OCI-LY7 (cell line): ENCODE data around the gene ABCA13. TPM values are rescaled to one million over a fixed set of nuclear protein-coding genes. Genes with fewer than 3 reads are reported as not detected.

Experiments
- BruUV-seq: library from RNA; stranded (reverse); fragments of 400-500 nt; replicated peaks from 2 replicates; lab custom pipeline; 2021; lab: Mats Ljungman, UMichigan
- CTCF ChIA-PET: fragments of 300-600 bp; sonication (Branson Sonifier 250); formaldehyde crosslinking; loops from one replicate; lab custom pipeline; 2022; ENCODE audit warnings: antibody characterized with exemption; ENCODE audit not compliant: unreplicated experiment; lab: Charles Lee
- POLR2A ChIA-PET: fragments of 300-600 bp; sonication (Branson Sonifier 250); formaldehyde crosslinking; loops from one replicate; lab custom pipeline; 2022; ENCODE audit warnings: antibody characterized with exemption; lab: Charles Lee
- DNase-seq: peaks from one replicate; pipeline ENCODE4 v3.0.0-alpha.2; 2015; ENCODE audit warnings: low spot score
- H2AFZ ChIP-seq: fragments of 200-600 bp; sonication (generic), shearing (Covaris generic); 2 replicates; pipeline ENCODE4 v1.6.1; 2014; ENCODE audit warnings: mild to moderate bottlenecking, antibody characterized with exemption, low read length, moderate library complexity
- H3K27ac ChIP-seq: fragments of 200-600 bp; sonication (generic); 2 replicates; pipeline ENCODE4 v1.5.1; 2014; ENCODE audit warnings: mixed run types, low read depth, mild to moderate bottlenecking, moderate library complexity, low read length, inconsistent platforms; ENCODE audit not compliant: poor library complexity, severe bottlenecking
- H3K36me3 ChIP-seq: fragments of 200-600 bp; sonication (generic); 2 replicates; pipeline ENCODE4 v1.6.1; 2014; ENCODE audit warnings: mild to moderate bottlenecking, antibody characterized with exemption, low read length, moderate library complexity, mixed read lengths; ENCODE audit not compliant: insufficient read depth
- H3K4me1 ChIP-seq: fragments of 200-600 bp; sonication (generic); 2 replicates; pipeline ENCODE4 v1.5.1; 2014; ENCODE audit warnings: mild to moderate bottlenecking, low read length; ENCODE audit not compliant: insufficient read depth, poor library complexity, severe bottlenecking
- H3K4me2 ChIP-seq: fragments of 200-600 bp; sonication (generic); 2 replicates; pipeline ENCODE4 v1.6.1; 2014; ENCODE audit warnings: mild to moderate bottlenecking, low read length
- H3K4me3 ChIP-seq: fragments of 200-600 bp; sonication (generic); 2 replicates; pipeline ENCODE4 v1.5.1; 2014; ENCODE audit warnings: mild to moderate bottlenecking, low read depth, low read length; ENCODE audit not compliant: poor library complexity, severe bottlenecking
- H3K79me2 ChIP-seq: fragments of 200-600 bp; sonication (generic); 2 replicates; pipeline ENCODE4 v1.6.1; 2016; ENCODE audit warnings: low read depth, mild to moderate bottlenecking, low read length, moderate library complexity, mixed read lengths; ENCODE audit not compliant: insufficient read depth
- H3K9me2 ChIP-seq: fragments of 200-600 bp; sonication (generic); 2 replicates; pipeline ENCODE4 v1.6.1; 2016; ENCODE audit warnings: mild to moderate bottlenecking, low read length, mixed read lengths; ENCODE audit not compliant: insufficient read depth
- H3K9me3 ChIP-seq: fragments of 200-600 bp; sonication (generic); 2 replicates; pipeline ENCODE4 v1.6.1; 2014; ENCODE audit warnings: mild to moderate bottlenecking, mixed run types, low read length, mixed read lengths
- H4K20me1 ChIP-seq: fragments of 200-600 bp; sonication (generic); 2 replicates; pipeline ENCODE4 v1.6.1; 2014; ENCODE audit warnings: mild to moderate bottlenecking, antibody characterized with exemption, low read length, moderate library complexity, mixed read lengths; ENCODE audit not compliant: insufficient read depth
- CTCF ChIP-seq: fragments of 200-600 bp; sonication (generic); conservative IDR thresholded peaks from 2 replicates; pipeline ENCODE4 v1.5.1; 2014; ENCODE audit warnings: mild to moderate bottlenecking, antibody characterized with exemption, low read length, moderate library complexity, mixed read lengths
- EZH2phosphoT487 ChIP-seq: fragments of 200-600 bp; sonication (generic); IDR thresholded peaks from 2 replicates; pipeline ENCODE4 v1.6.1; 2018; ENCODE audit warnings: low read depth, borderline replicate concordance, mild to moderate bottlenecking, mixed run types, antibody characterized with exemption, low read length, moderate library complexity, mixed read lengths
- intact Hi-C: fragments of 100-400 bp; cut with micrococcal nuclease; formaldehyde crosslinking; loops from one replicate; pipeline ENCODE4 v1.10.0; 2022; ENCODE audit not compliant: unreplicated experiment
- total RNA-seq, 2 experiments: library from RNA; depleted of rRNA in 1 of 2; stranded (reverse); fragments of >200 nt in 1 of 2; shearing (Covaris generic) in 1 of 2; gene quantifications; 2 replicates each; pipeline ENCODE4 v1.2.3, GENCODE V29; 2014 to 2022

ABCA13 gene
- total RNA-seq, 2 experiments from 2014 or later = not detected

- H3K9me3 ChIP-seq = no peaks in the 10 kb centered on the region
- H3K36me3 ChIP-seq = no peaks in the 10 kb centered on the region
- BruUV-seq = no TSS peak
- ChIA-PET POLR2A (no interaction called here), CTCF (interaction anchor here (0.5 kb wide), 1 partner anchor 553 kb away, joined by 5 read pairs; no protein-coding TSS in a partner anchor)
- no peak overlapping the region for H3K4me3 ChIP-seq
- intact Hi-C loops = loop anchor here (5.0 kb wide), 2 partner anchors 1366 to 1426 kb away; no protein-coding TSS in a partner anchor
- no peaks in the 10 kb centered on the region for H4K20me1 ChIP-seq
- no peak for DNase-seq
- H3K9me2 ChIP-seq = no peaks in the 10 kb centered on the region
- peak overlapping the region; percentile 41 for H3K4me2 ChIP-seq
- H3K79me2 ChIP-seq = no peaks in the 10 kb centered on the region
- no peak overlapping the region for H3K27ac ChIP-seq
- peaks cover 28% of the 10 kb centered on the region for H3K4me1 ChIP-seq
- peak overlapping the region; percentile 53; the same call in 1 of the 2 replicates for H2AFZ ChIP-seq
- TF ChIP-seq EZH2phosphoT487 (no peak), CTCF (no peak)
Measured at GRCh38 chr7:48426331-48426965, 255.2 kb downstream of the ABCA13 start.

- H3K4me1 ChIP-seq = peaks cover 28% of the 10 kb centered on the region
- no peaks in the 10 kb centered on the region for H3K9me3 ChIP-seq
- no peaks in the 10 kb centered on the region for H3K36me3 ChIP-seq
- peak; percentile 20 for DNase-seq
- H4K20me1 ChIP-seq = no peaks in the 10 kb centered on the region
- H2AFZ ChIP-seq = peak overlapping the region; percentile 53; the same call in 1 of the 2 replicates
- ChIA-PET CTCF (interaction anchor here (0.5 kb wide), 1 partner anchor 553 kb away, joined by 5 read pairs; no protein-coding TSS in a partner anchor), POLR2A (no interaction called here)
- BruUV-seq = no TSS peak
- intact Hi-C loops = loop anchor here (5.0 kb wide), 2 partner anchors 1365 to 1425 kb away; no protein-coding TSS in a partner anchor
- peak overlapping the region; percentile 41 for H3K4me2 ChIP-seq
- TF ChIP-seq EZH2phosphoT487 (no peak), CTCF (no peak)
- H3K79me2 ChIP-seq = no peaks in the 10 kb centered on the region
- H3K4me3 ChIP-seq = no peak overlapping the region
- H3K9me2 ChIP-seq = no peaks in the 10 kb centered on the region
- peak overlapping the region; percentile 32 for H3K27ac ChIP-seq
Measured at GRCh38 chr7:48426966-48427555, 255.8 kb downstream of the ABCA13 start.
